ENCODE data around the gene ZNF627. TPM values are rescaled to one million over a fixed set of nuclear protein-coding genes. Genes with fewer than 3 reads are reported as not detected.
A peak's percentile ranks its signal among the peaks of the same experiment; 100 is the strongest.

Gene ZNF627
- total RNA-seq, 4 donors from 2014 or later, result 3.5 to 9.2 (median 6.5) TPM

DNA sequence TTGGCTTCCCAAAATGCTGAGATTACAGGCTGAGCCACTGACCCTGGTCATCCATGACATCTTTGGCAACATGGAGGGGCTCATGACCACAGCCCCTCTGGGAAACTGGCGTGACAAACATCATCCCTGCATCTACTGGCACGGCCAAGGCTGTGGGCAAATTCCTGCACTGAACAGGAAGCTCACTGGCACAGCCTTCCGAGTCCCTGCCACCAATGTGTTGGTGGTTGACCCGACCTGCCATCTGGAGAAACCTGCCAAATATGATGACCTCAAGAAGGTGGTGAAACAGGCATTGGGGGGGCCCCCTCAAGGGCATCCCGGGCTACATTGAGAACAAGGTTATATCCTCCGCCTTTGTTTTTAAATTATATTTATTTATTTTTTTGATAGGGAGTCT is 11.0 kb upstream of the ZNF627 start:
- Histone ChIP-seq H3K27me3 (no peaks in the 10 kb centered on the region), H3K36me3 (no peaks in the 10 kb centered on the region), H3K27ac (no peak overlapping the region), H3K4me1 (peaks cover 0 to 14% (median 8%) of the 10 kb centered on the region in 3 donors), H3K4me3 (no peak overlapping the region), H3K9me3 (no peaks in the 10 kb centered on the region)
- intact Hi-C loops (cut with DNase I), result no loop called here
- TF ChIP-seq, protein P1, sequence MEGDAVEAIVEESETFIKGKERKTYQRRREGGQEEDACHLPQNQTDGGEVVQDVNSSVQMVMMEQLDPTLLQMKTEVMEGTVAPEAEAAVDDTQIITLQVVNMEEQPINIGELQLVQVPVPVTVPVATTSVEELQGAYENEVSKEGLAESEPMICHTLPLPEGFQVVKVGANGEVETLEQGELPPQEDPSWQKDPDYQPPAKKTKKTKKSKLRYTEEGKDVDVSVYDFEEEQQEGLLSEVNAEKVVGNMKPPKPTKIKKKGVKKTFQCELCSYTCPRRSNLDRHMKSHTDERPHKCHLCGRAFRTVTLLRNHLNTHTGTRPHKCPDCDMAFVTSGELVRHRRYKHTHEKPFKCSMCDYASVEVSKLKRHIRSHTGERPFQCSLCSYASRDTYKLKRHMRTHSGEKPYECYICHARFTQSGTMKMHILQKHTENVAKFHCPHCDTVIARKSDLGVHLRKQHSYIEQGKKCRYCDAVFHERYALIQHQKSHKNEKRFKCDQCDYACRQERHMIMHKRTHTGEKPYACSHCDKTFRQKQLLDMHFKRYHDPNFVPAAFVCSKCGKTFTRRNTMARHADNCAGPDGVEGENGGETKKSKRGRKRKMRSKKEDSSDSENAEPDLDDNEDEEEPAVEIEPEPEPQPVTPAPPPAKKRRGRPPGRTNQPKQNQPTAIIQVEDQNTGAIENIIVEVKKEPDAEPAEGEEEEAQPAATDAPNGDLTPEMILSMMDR (IDR thresholded peaks at IDR 0.05), result no peak
- TF ChIP-seq POLR2A (IDR thresholded peaks at IDR 0.05), result no peak
- WGBS, 2 donors, result 48 to 58% methylated on average over 4 to 6 of the region's 6 CpGs
- DNase-seq, result no peak

DNA sequence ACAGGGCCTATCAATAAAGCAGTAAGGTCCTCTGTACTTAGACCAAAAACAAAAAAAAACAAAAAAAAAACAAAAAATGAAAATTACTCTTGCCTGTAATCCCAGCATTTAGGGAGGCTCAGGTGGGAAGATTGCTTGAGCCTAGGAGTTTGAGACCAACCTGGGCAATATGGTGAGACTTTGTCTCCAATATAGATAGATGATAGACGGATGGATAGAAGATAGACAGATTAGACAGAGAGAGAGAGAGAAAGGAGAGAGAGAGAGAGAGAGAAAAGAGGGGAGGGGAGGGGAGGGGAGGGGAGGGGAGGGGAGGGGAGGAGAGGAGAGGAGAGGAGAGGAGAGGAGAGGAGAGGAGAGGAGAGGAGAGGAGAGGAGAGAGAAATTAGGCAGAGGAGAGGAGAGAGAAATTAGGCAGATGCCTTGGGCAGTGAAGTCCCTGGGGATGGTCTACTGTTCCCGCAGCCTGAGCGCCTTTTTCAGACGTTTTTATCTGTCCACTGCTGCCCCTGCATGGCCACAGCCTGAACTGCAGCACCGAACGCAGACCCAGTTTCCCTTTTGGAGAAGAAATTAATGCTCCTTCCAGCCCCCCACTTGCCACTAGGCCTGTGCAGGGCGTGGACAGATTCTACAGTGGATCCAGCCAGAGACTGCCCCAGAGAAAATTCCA is 9.8 kb upstream of the ZNF627 start:
- no peaks in the 10 kb centered on the region for H3K27me3 ChIP-seq
- intact Hi-C loops (cut with DNase I), result no loop called here
- peaks cover 0 to 6% (median 3%) of the 10 kb centered on the region in 3 donors for H3K4me1 ChIP-seq
- no peak overlapping the region for H3K4me3 ChIP-seq
- WGBS, 2 donors, result 0 to 3% methylated on average over 6 of the region's 7 CpGs
- no peak overlapping the region for H3K27ac ChIP-seq
- no peak for TF ChIP-seq POLR2A (IDR thresholded peaks at IDR 0.05)
- TF ChIP-seq, protein P1 (IDR thresholded peaks at IDR 0.05), result peak; percentile 78 to 92 (median 88)
- H3K36me3 ChIP-seq, result no peaks in the 10 kb centered on the region
- no peak for DNase-seq
- no peaks in the 10 kb centered on the region for H3K9me3 ChIP-seq

GRCh38 chr19:11587975-11588631 is 9.2 kb upstream of the ZNF627 start:
- intact Hi-C loops (cut with DNase I), result no loop called here
- 53 to 73% methylated on average over 7 to 10 of the region's 13 CpGs for WGBS, 2 donors

GRCh38 chr19:11594084-11594483 is 3.2 kb upstream of the ZNF627 start:
- H3K27ac ChIP-seq, result no peak overlapping the region
- H3K4me3 ChIP-seq, result no peak overlapping the region
- DNase-seq, result no peak
- no peak for TF ChIP-seq POLR2A (IDR thresholded peaks at IDR 0.05)
- TF ChIP-seq, protein P1 (IDR thresholded peaks at IDR 0.05), result no peak
- H3K27me3 ChIP-seq, result no peaks in the 10 kb centered on the region
- intact Hi-C loops (cut with DNase I), result no loop called here
- 75 to 88% methylated on average over 4 of the region's 4 CpGs for WGBS, 2 donors
- no peaks in the 10 kb centered on the region for H3K9me3 ChIP-seq
- H3K4me1 ChIP-seq, result peaks cover 0 to 22% (median 9%) of the 10 kb centered on the region in 3 donors
- no peaks in the 10 kb centered on the region for H3K36me3 ChIP-seq

More at GRCh38 chr19:11587975-11588631, 9.2 kb upstream of the ZNF627 start:
- no peak for DNase-seq
- H3K27me3 ChIP-seq, result no peaks in the 10 kb centered on the region
- H3K27ac ChIP-seq, result no peak overlapping the region
- H3K36me3 ChIP-seq, result no peaks in the 10 kb centered on the region
- H3K9me3 ChIP-seq, result no peaks in the 10 kb centered on the region
- no peak overlapping the region for H3K4me3 ChIP-seq
- no peak for TF ChIP-seq POLR2A (IDR thresholded peaks at IDR 0.05)
- TF ChIP-seq, protein P1 (IDR thresholded peaks at IDR 0.05), result peak in 1 of 6 experiments; percentile 25
- peaks cover 0 to 6% (median 3%) of the 10 kb centered on the region in 3 donors for H3K4me1 ChIP-seq

DNA sequence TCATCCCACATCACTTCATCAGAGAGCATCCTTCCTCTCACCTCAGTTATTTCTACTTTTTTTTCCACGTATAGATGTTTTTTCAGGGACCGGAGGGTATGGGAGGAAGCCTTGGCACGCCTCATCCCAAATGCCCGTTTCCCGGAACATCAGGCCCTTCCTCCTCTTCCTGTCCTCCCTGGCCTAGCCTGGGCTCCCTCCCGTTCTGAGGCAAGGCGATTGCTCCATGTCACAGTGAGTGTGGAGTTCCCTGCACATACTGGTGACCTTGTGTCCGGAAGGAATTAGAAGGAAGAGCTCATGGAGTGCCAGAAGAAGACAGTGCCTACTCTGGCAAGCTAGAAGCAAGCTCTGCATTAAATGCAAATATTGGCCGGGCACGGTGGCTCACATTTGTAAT is 1.1 kb upstream of the ZNF627 start:
- intact Hi-C loops (cut with DNase I), result no loop called here
- Histone ChIP-seq H3K27me3 (no peaks in the 10 kb centered on the region), H3K9me3 (no peaks in the 10 kb centered on the region), H3K4me1 (peaks cover 0 to 29% (median 9%) of the 10 kb centered on the region in 3 donors), H3K36me3 (no peaks in the 10 kb centered on the region), H3K4me3 (no peak overlapping the region), H3K27ac (peak overlapping the region in 1 of 4 donors; percentile 94)
- TF ChIP-seq, protein P1 (IDR thresholded peaks at IDR 0.05), result no peak
- TF ChIP-seq POLR2A (IDR thresholded peaks at IDR 0.05), result no peak
- 73 to 91% methylated on average over 7 to 10 of the region's 10 CpGs for WGBS, 2 donors
- no peak for DNase-seq

Data from esophagus squamous epithelium (tissue), 5 donors.